ENCODE data around the gene SH2D5. TPM values are rescaled to one million over a fixed set of nuclear protein-coding genes. Genes with fewer than 3 reads are reported as not detected.
A peak's percentile ranks its signal among the peaks of the same experiment; 100 is the strongest.

The SH2D5 gene
- total and polyA plus RNA-seq, 12 donors = 0.15 to 6.4 (median 0.20) TPM; not detected in 8

GRCh38 chr1:20685099-20685662 is 47.3 kb downstream of the SH2D5 start:
- DNase-seq (peak; percentile 65 to 86), ATAC-seq (peak; percentile 74 to 93 (median 88))
- 42 to 45% methylated on average over 21 of the region's 21 CpGs for WGBS, 2 donors
- H3K9me3 ChIP-seq = no peaks in the 10 kb centered on the region
- H3K4me3 ChIP-seq = peak overlapping the region; percentile 21 to 63 (median 52)
- H3K27ac ChIP-seq = peak overlapping the region; percentile 87 to 96 (median 92)
- intact Hi-C loops (cut with DNase I) = no loop called here
- H3K27me3 ChIP-seq = no peaks in the 10 kb centered on the region
- TF ChIP-seq, protein P1, sequence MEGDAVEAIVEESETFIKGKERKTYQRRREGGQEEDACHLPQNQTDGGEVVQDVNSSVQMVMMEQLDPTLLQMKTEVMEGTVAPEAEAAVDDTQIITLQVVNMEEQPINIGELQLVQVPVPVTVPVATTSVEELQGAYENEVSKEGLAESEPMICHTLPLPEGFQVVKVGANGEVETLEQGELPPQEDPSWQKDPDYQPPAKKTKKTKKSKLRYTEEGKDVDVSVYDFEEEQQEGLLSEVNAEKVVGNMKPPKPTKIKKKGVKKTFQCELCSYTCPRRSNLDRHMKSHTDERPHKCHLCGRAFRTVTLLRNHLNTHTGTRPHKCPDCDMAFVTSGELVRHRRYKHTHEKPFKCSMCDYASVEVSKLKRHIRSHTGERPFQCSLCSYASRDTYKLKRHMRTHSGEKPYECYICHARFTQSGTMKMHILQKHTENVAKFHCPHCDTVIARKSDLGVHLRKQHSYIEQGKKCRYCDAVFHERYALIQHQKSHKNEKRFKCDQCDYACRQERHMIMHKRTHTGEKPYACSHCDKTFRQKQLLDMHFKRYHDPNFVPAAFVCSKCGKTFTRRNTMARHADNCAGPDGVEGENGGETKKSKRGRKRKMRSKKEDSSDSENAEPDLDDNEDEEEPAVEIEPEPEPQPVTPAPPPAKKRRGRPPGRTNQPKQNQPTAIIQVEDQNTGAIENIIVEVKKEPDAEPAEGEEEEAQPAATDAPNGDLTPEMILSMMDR (IDR thresholded peaks at IDR 0.05) = no peak
- peaks cover 0 to 10% (median 0%) of the 10 kb centered on the region in 9 donors for H3K36me3 ChIP-seq
- peaks cover 0 to 50% (median 30%) of the 10 kb centered on the region in 9 donors for H3K4me1 ChIP-seq

- peaks cover 0 to 15% (median 0%) of the 10 kb centered on the region in 9 donors for H3K36me3 ChIP-seq
- peak overlapping the region; percentile 87 to 96 (median 92) for H3K27ac ChIP-seq
- peaks cover 0 to 50% (median 30%) of the 10 kb centered on the region in 9 donors for H3K4me1 ChIP-seq
- 71% methylated on average over 14 of the region's 14 CpGs for WGBS, 2 donors
- H3K4me3 ChIP-seq = peak overlapping the region; percentile 21 to 63 (median 52)
- no peak for DNase-seq
- intact Hi-C loops (cut with DNase I) = no loop called here
- ATAC-seq = peak in 7 of 8 donors; percentile 6 to 43 (median 25)
- H3K27me3 ChIP-seq = no peaks in the 10 kb centered on the region
- no peaks in the 10 kb centered on the region for H3K9me3 ChIP-seq
- TF ChIP-seq, protein P1 (IDR thresholded peaks at IDR 0.05) = no peak
These were observed 47.9 kb downstream of the SH2D5 start for GRCh38 chr1:20684651-20685050.

GRCh38 chr1:20684050-20684620 is 48.4 kb downstream of the SH2D5 start:
- peak overlapping the region; percentile 21 to 63 (median 52) for H3K4me3 ChIP-seq
- 55 to 63% methylated on average over 13 of the region's 13 CpGs for WGBS, 2 donors
- TF ChIP-seq, protein P1 (IDR thresholded peaks at IDR 0.05) = no peak
- ATAC-seq (peak in 7 of 8 donors; percentile 2 to 29 (median 3)), DNase-seq (no peak)
- H3K36me3 ChIP-seq = peaks cover 0 to 20% (median 0%) of the 10 kb centered on the region in 9 donors
- no peaks in the 10 kb centered on the region for H3K27me3 ChIP-seq
- H3K4me1 ChIP-seq = peaks cover 0 to 50% (median 30%) of the 10 kb centered on the region in 9 donors
- H3K27ac ChIP-seq = peak overlapping the region; percentile 87 to 96 (median 92)
- H3K9me3 ChIP-seq = no peaks in the 10 kb centered on the region
- intact Hi-C loops (cut with DNase I) = no loop called here

DNA sequence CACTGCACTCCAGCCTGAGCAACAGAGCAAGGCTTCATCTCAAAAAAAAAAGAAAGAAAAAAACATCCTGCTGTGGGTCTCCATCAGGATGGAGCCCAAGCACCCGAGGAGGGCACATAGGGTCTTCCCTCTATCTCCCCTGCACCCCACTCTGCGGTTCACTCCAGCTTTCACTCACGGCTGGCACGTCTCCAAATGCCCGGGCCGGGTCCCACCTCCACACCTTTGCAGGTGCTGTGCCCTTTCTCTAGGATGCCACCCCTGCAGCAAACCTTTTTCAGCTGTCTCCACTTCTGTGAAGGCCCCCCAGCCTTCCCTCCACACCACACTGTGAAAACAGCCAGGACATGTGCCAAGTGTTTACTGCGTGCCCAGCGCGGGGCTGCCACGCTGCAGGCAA is 48.9 kb downstream of the SH2D5 start:
- DNase-seq (no peak), ATAC-seq (no peak)
- Histone ChIP-seq H3K9me3 (no peaks in the 10 kb centered on the region), H3K27ac (peak overlapping the region in 9 of 10 donors; percentile 87 to 96 (median 92)), H3K4me1 (peaks cover 0 to 50% (median 30%) of the 10 kb centered on the region in 9 donors), H3K4me3 (peak overlapping the region; percentile 2 to 63 (median 52)), H3K36me3 (peaks cover 0 to 25% (median 0%) of the 10 kb centered on the region in 9 donors), H3K27me3 (no peaks in the 10 kb centered on the region)
- 69 to 71% methylated on average over 10 of the region's 10 CpGs for WGBS, 2 donors
- intact Hi-C loops (cut with DNase I) = no loop called here
- TF ChIP-seq, protein P1 (IDR thresholded peaks at IDR 0.05) = no peak
